Measurements from ENCODE around the gene ABCC11. TPM values are rescaled to one million over a fixed set of nuclear protein-coding genes. Genes with fewer than 3 reads are reported as not detected.

The ABCC11 gene
- total RNA-seq, 2 donors from 2014 or later = 0.70 TPM; not detected in 1

DNA sequence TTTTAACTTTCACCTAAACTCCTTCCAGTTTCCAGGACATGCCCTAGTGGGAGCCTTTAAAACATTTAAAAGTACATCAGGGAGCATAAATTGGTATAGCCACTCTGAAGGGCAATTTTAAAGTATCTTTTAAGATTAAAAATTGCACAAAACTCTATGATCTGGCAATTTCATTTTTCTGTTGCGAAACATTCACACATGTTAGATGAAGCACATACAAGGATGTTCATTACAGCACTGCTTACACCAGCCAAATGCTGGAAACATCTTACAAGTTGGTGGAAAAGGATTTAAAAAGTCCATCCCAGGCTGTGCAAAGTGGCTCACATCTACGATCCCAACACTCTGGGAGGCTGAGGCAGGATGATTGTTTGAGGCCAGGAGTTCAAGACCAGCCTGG, 29.6 kb downstream of the ABCC11 start:
- Histone ChIP-seq H3K27ac (ENCODE audit: low read depth, low read length) (no peak overlapping the region), H3K9ac (ENCODE audit: extremely low read depth, low read length, poor library complexity, severe bottlenecking) (no peak overlapping the region), H3K4me1 (ENCODE audit: control insufficient read depth, insufficient read depth, low read length) (no peaks in the 10 kb centered on the region), H3K36me3 (ENCODE audit: control insufficient read depth, insufficient read depth, low read length) (no peaks in the 10 kb centered on the region), H3K9me3 (ENCODE audit: control insufficient read depth, low read length) (no peaks in the 10 kb centered on the region), H3K27me3 (ENCODE audit: control insufficient read depth, insufficient read depth, low read length, poor library complexity, severe bottlenecking) (no peaks in the 10 kb centered on the region), H3K4me3 (ENCODE audit: low read length) (no peak overlapping the region)
- Mint-ChIP-seq H3K4me3 (no peak overlapping the region), H3K9me3 (peaks cover 3% of the 10 kb centered on the region), H3K4me1 (peaks cover 6% of the 10 kb centered on the region), H3K36me3 (ENCODE audit: low read depth) (no peaks in the 10 kb centered on the region), H3K27me3 (ENCODE audit: insufficient read depth) (no peaks in the 10 kb centered on the region), H3K27ac (no peak overlapping the region)
- no peak for DNase-seq
- no peak for TF ChIP-seq CTCF (conservative IDR thresholded peaks at IDR 0.05)
- 90% methylated on average over 2 of the region's 2 CpGs; no CpG with 5 or more reads in 1 of the 2 experiments for WGBS, 2 experiments (ENCODE audit: insufficient coverage in 1 of 2, insufficient read length in 1 of 2)

- no peaks in the 10 kb centered on the region for H3K36me3 Mint-ChIP-seq (ENCODE audit: low read depth)
- H3K27me3 Mint-ChIP-seq (ENCODE audit: insufficient read depth) = no peaks in the 10 kb centered on the region
- H3K27ac Mint-ChIP-seq = no peak overlapping the region
- H3K9me3 ChIP-seq (ENCODE audit: control insufficient read depth, low read length) = no peaks in the 10 kb centered on the region
- no peak overlapping the region for H3K4me3 ChIP-seq (ENCODE audit: low read length)
- peaks cover 6% of the 10 kb centered on the region for H3K4me1 Mint-ChIP-seq
- no peak overlapping the region for H3K4me3 Mint-ChIP-seq
- DNase-seq = no peak
- no peaks in the 10 kb centered on the region for H3K36me3 ChIP-seq (ENCODE audit: control insufficient read depth, insufficient read depth, low read length)
- H3K9ac ChIP-seq (ENCODE audit: extremely low read depth, low read length, poor library complexity, severe bottlenecking) = no peak overlapping the region
- H3K9me3 Mint-ChIP-seq = peaks cover 3% of the 10 kb centered on the region
- no peak for TF ChIP-seq CTCF (conservative IDR thresholded peaks at IDR 0.05)
- WGBS, 2 experiments (ENCODE audit: insufficient coverage in 1 of 2, insufficient read length in 1 of 2) = 91 to 100% methylated on average over 1 to 5 of the region's 6 CpGs
- H3K27me3 ChIP-seq (ENCODE audit: control insufficient read depth, insufficient read depth, low read length, poor library complexity, severe bottlenecking) = no peaks in the 10 kb centered on the region
- H3K4me1 ChIP-seq (ENCODE audit: control insufficient read depth, insufficient read depth, low read length) = no peaks in the 10 kb centered on the region
- H3K27ac ChIP-seq (ENCODE audit: low read depth, low read length) = no peak overlapping the region
Measured at GRCh38 chr16:48215738-48216137, 31.6 kb downstream of the ABCC11 start.

- Mint-ChIP-seq H3K27me3 (ENCODE audit: insufficient read depth) (peaks cover 2% of the 10 kb centered on the region), H3K4me3 (no peak overlapping the region), H3K4me1 (peaks cover 6% of the 10 kb centered on the region), H3K27ac (no peak overlapping the region), H3K36me3 (ENCODE audit: low read depth) (no peaks in the 10 kb centered on the region), H3K9me3 (no peaks in the 10 kb centered on the region)
- H3K9ac ChIP-seq (ENCODE audit: extremely low read depth, low read length, poor library complexity, severe bottlenecking) = no peak overlapping the region
- DNase-seq = no peak
- no peaks in the 10 kb centered on the region for H3K4me1 ChIP-seq (ENCODE audit: control insufficient read depth, insufficient read depth, low read length)
- H3K9me3 ChIP-seq (ENCODE audit: control insufficient read depth, low read length) = no peaks in the 10 kb centered on the region
- H3K27ac ChIP-seq (ENCODE audit: low read depth, low read length) = no peak overlapping the region
- no peaks in the 10 kb centered on the region for H3K27me3 ChIP-seq (ENCODE audit: control insufficient read depth, insufficient read depth, low read length, poor library complexity, severe bottlenecking)
- H3K4me3 ChIP-seq (ENCODE audit: low read length) = no peak overlapping the region
- TF ChIP-seq CTCF (conservative IDR thresholded peaks at IDR 0.05) = no peak
- H3K36me3 ChIP-seq (ENCODE audit: control insufficient read depth, insufficient read depth, low read length) = no peaks in the 10 kb centered on the region
- 92 to 94% methylated on average over 3 of the region's 3 CpGs for WGBS, 2 experiments (ENCODE audit: insufficient coverage in 1 of 2, insufficient read length in 1 of 2)
Measured at GRCh38 chr16:48212033-48212432, 35.3 kb downstream of the ABCC11 start.

All from endodermal cell (in vitro differentiated cells).